DOHH2 (cell line): ENCODE results near the gene ZNF385B.

Experiments used
- EZH2phosphoT487 ChIP-seq: fragments of 200-600 bp; sonication (generic); IDR thresholded peaks from 2 replicates; pipeline ENCODE4 v1.6.1; 2017; ENCODE audit warnings: borderline replicate concordance, mild to moderate bottlenecking, antibody characterized with exemption, low read length, moderate library complexity, mixed read lengths
- TF ChIP-seq, protein P1 (sequence below): fragments of 200-600 bp; sonication (generic); IDR thresholded peaks from one replicate; pipeline ENCODE4 v1.5.1; 2014; ENCODE audit warnings: antibody characterized with exemption, mild to moderate bottlenecking, low read depth, low read length; ENCODE audit not compliant: poor library complexity, severe bottlenecking

DNA sequence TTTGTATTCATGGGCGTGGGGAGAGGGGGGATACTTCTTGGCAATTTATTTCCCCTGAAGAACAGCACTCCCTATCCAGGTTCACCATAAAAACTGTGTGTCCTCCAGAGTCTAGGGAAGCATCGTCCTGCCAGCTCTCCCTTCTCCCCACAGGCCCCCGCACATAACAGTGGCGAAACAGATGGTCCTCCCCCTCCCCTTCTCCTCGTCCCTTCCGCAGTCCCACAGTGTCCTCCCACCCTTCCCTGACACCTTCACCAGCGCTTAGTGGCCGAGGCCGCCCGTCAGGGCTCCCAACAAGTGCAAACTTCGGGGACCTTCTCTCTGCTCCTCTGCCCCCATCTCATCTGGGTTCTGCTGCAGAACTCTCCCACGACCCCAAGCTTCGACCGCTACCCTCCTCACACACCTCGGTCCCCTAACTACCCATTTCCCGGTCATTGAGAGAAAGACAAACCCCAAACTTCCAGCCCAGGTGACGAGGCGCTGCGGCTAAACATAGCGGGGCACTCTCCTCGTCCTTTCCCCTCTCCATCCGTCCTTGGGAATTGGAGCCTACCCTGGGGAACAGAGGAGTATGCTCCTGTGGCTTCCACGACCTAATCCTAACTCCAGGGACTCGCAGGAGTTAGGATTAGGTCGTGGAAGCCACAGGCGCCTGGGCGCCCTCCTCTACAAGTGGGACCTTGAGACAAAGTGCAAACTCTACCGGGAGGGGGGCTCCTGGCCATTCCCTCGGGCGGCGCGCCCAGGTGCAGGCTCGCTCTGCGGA is 971 bp downstream of the ZNF385B start:
- TF ChIP-seq, protein P1, sequence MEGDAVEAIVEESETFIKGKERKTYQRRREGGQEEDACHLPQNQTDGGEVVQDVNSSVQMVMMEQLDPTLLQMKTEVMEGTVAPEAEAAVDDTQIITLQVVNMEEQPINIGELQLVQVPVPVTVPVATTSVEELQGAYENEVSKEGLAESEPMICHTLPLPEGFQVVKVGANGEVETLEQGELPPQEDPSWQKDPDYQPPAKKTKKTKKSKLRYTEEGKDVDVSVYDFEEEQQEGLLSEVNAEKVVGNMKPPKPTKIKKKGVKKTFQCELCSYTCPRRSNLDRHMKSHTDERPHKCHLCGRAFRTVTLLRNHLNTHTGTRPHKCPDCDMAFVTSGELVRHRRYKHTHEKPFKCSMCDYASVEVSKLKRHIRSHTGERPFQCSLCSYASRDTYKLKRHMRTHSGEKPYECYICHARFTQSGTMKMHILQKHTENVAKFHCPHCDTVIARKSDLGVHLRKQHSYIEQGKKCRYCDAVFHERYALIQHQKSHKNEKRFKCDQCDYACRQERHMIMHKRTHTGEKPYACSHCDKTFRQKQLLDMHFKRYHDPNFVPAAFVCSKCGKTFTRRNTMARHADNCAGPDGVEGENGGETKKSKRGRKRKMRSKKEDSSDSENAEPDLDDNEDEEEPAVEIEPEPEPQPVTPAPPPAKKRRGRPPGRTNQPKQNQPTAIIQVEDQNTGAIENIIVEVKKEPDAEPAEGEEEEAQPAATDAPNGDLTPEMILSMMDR, result no peak
- no peak for TF ChIP-seq EZH2phosphoT487
